NCI-H524 (cell line): ENCODE data around the gene PEAR1.

Experiments
- DNase-seq, 2 experiments: peaks; one replicate each; lab custom pipeline; 2025; lab: John Stamatoyannopoulos, UW

PEAR1 gene

GRCh38 chr1:156938813-156939212, 45.3 kb downstream of the PEAR1 start:
- no peak for DNase-seq

GRCh38 chr1:156939786-156940334, 46.3 kb downstream of the PEAR1 start:
- DNase-seq, result no peak

- peak; percentile 85 to 87 for DNase-seq
Observed at GRCh38 chr1:156941675-156942074, 48.2 kb downstream of the PEAR1 start.

- DNase-seq, result no peak
Observed at GRCh38 chr1:156942176-156942575, 48.7 kb downstream of the PEAR1 start.

GRCh38 chr1:156942576-156942975, 49.1 kb downstream of the PEAR1 start:
- no peak for DNase-seq

GRCh38 chr1:156943756-156944155, 50.2 kb downstream of the PEAR1 start:
- no peak for DNase-seq

- no peak for DNase-seq
Observed at GRCh38 chr1:156944268-156944667, 50.8 kb downstream of the PEAR1 start.

GRCh38 chr1:156944848-156945247, 51.3 kb downstream of the PEAR1 start:
- DNase-seq, result no peak

GRCh38 chr1:156945881-156946661, 52.6 kb downstream of the PEAR1 start:
- peak; percentile 32 to 72 for DNase-seq

GRCh38 chr1:156947127-156947526, 53.6 kb downstream of the PEAR1 start:
- no peak for DNase-seq

- DNase-seq, result no peak
Observed at GRCh38 chr1:156947818-156948525, 54.5 kb downstream of the PEAR1 start.

GRCh38 chr1:156948708-156949107, 55.2 kb downstream of the PEAR1 start:
- no peak for DNase-seq

GRCh38 chr1:156949127-156949526, 55.6 kb downstream of the PEAR1 start:
- no peak for DNase-seq

GRCh38 chr1:156951371-156951770, 57.9 kb downstream of the PEAR1 start:
- DNase-seq, result no peak

GRCh38 chr1:156953571-156953970, 60.1 kb downstream of the PEAR1 start:
- no peak for DNase-seq

GRCh38 chr1:156956333-156956732, 62.8 kb downstream of the PEAR1 start:
- DNase-seq, result no peak

GRCh38 chr1:156957634-156958033, 64.1 kb downstream of the PEAR1 start:
- no peak for DNase-seq

- DNase-seq, result no peak
Observed at GRCh38 chr1:156958247-156958714, 64.8 kb downstream of the PEAR1 start.

GRCh38 chr1:156959414-156959813, 65.9 kb downstream of the PEAR1 start:
- peak in 1 of 2 experiments; percentile 24 for DNase-seq

- DNase-seq, result no peak
Observed at GRCh38 chr1:156959925-156960324, 66.4 kb downstream of the PEAR1 start.

GRCh38 chr1:156961709-156962108, 68.2 kb downstream of the PEAR1 start:
- peak; percentile 40 to 62 for DNase-seq

GRCh38 chr1:156963621-156964020, 70.1 kb downstream of the PEAR1 start:
- no peak for DNase-seq

- DNase-seq, result no peak
Observed at GRCh38 chr1:156964441-156964840, 70.9 kb downstream of the PEAR1 start.
